PC-9 (cell line): ENCODE results near the gene IGFBP2. TPM values are rescaled to one million over a fixed set of nuclear protein-coding genes. Genes with fewer than 3 reads are reported as not detected.

Experiments used
- BruUV-seq: library from RNA; stranded (reverse); fragments of 400-500 nt; replicated peaks from 2 replicates; lab custom pipeline; 2021; lab: Mats Ljungman, UMichigan
- CTCF ChIA-PET: fragments of 300-600 bp; sonication (Branson Sonifier 250); formaldehyde crosslinking; loops from one replicate; lab custom pipeline; 2022; ENCODE audit warnings: antibody characterized with exemption; lab: Charles Lee
- POLR2A ChIA-PET: fragments of 300-600 bp; sonication (Branson Sonifier 250); formaldehyde crosslinking; loops from one replicate; lab custom pipeline; 2022; ENCODE audit warnings: antibody characterized with exemption; ENCODE audit not compliant: unreplicated experiment; lab: Charles Lee
- DNase-seq, 2 experiments: peaks; one replicate each; pipeline versions ENCODE4 v3.0.0 to v3.0.0-alpha.2; 2015 to 2022; ENCODE audit warnings: mixed read lengths in 1 of 2
- H2AFZ ChIP-seq: fragments of 200-600 bp; sonication (generic); 2 replicates; pipeline ENCODE4 v1.8.1; 2017; ENCODE audit warnings: antibody characterized with exemption
- H3F3A ChIP-seq: fragments of 200-600 bp; sonication (generic); 2 replicates; pipeline ENCODE4 v1.8.1; 2017; ENCODE audit warnings: antibody characterized with exemption, mild to moderate bottlenecking, low read depth; ENCODE audit not compliant: insufficient read depth
- H3K27ac ChIP-seq: fragments of 200-600 bp; sonication (generic); 2 replicates; pipeline ENCODE4 v1.6.1; 2016; ENCODE audit warnings: mixed run types
- H3K27me3 ChIP-seq: fragments of 200-600 bp; sonication (generic); 2 replicates; pipeline ENCODE4 v1.6.1; 2016; ENCODE audit warnings: low read depth, mixed run types; ENCODE audit not compliant: insufficient read depth
- H3K36me3 ChIP-seq: fragments of 200-600 bp; sonication (generic); 2 replicates; pipeline ENCODE4 v1.6.1; 2016; ENCODE audit warnings: low read depth, mixed run types
- H3K4me1 ChIP-seq: fragments of 200-600 bp; sonication (generic); replicated peaks from 2 replicates; pipeline ENCODE4 v1.6.1; 2016; ENCODE audit warnings: mixed run types; ENCODE audit not compliant: insufficient read depth
- H3K4me2 ChIP-seq: fragments of 200-600 bp; sonication (generic); 2 replicates; pipeline ENCODE4 v1.6.1; 2017; ENCODE audit warnings: mixed run types
- H3K4me3 ChIP-seq: fragments of 200-600 bp; sonication (generic); 2 replicates; pipeline ENCODE4 v1.6.1; 2016; ENCODE audit warnings: mixed run types
- H3K79me2 ChIP-seq: fragments of 200-600 bp; sonication (generic); 2 replicates; pipeline ENCODE4 v1.6.1; 2017; ENCODE audit warnings: low read depth, mixed run types
- H3K9me2 ChIP-seq: fragments of 200-600 bp; sonication (generic); 2 replicates; pipeline ENCODE4 v1.8.1; 2017; ENCODE audit warnings: mild to moderate bottlenecking; ENCODE audit not compliant: insufficient read depth
- H3K9me3 ChIP-seq: fragments of 200-600 bp; sonication (generic); 2 replicates; pipeline ENCODE4 v1.8.1; 2016; ENCODE audit warnings: low read depth; ENCODE audit not compliant: insufficient read depth
- H4K20me1 ChIP-seq: fragments of 200-600 bp; sonication (generic); 2 replicates; pipeline ENCODE4 v1.8.1; 2017; ENCODE audit not compliant: insufficient read depth
- CTCF ChIP-seq: fragments of 200-600 bp; sonication (generic); conservative IDR thresholded peaks from 2 replicates; pipeline ENCODE4 v1.6.1; 2017; ENCODE audit warnings: mixed run types, antibody characterized with exemption, mild to moderate bottlenecking, moderate library complexity
- EZH2 ChIP-seq: fragments of 200-600 bp; sonication (generic); IDR thresholded peaks from 2 replicates; pipeline ENCODE4 v1.8.0; 2017; ENCODE audit warnings: antibody characterized with exemption, low read depth
- intact Hi-C: fragments of 100-400 bp; cut with micrococcal nuclease; formaldehyde crosslinking; loops from one replicate; pipeline ENCODE4 v1.10.0; 2022; ENCODE audit not compliant: unreplicated experiment
- total RNA-seq: library from RNA; stranded (reverse); gene quantifications from 2 replicates; pipeline ENCODE4 v1.2.3, GENCODE V29; 2021

IGFBP2 gene
- total RNA-seq, 1 experiment from 2014 or later, result 106 TPM

- H3K9me2 ChIP-seq, result no peaks in the 10 kb centered on the region
- H3K27me3 ChIP-seq, result no peaks in the 10 kb centered on the region
- H3F3A ChIP-seq, result peaks cover 6% of the 10 kb centered on the region; the same call in 1 of the 2 replicates
- ChIA-PET CTCF (interaction anchor here (0.6 kb wide), 1 partner anchor 52 kb away, joined by 5 read pairs; no protein-coding TSS in a partner anchor), POLR2A (interaction anchor here (0.6 kb wide), 1 partner anchor 136 kb away, joined by 3 read pairs; no protein-coding TSS in a partner anchor)
- H3K4me1 ChIP-seq, result peaks cover 42% of the 10 kb centered on the region
- peak overlapping the region; percentile 59 for H3K4me2 ChIP-seq
- H3K36me3 ChIP-seq, result no peaks in the 10 kb centered on the region
- no peaks in the 10 kb centered on the region for H3K9me3 ChIP-seq
- 0 out of 2 replicates have a peak overlapping the region, but pooled peaks have one; percentile 60 for H2AFZ ChIP-seq
- H4K20me1 ChIP-seq, result no peaks in the 10 kb centered on the region
- TSS peak; percentile 44 for BruUV-seq
- H3K27ac ChIP-seq, result no peak overlapping the region
- intact Hi-C loops, result loop anchor here (5.0 kb wide), 1 partner anchor 92 kb away; no protein-coding TSS in a partner anchor
- H3K79me2 ChIP-seq, result peaks cover 21% of the 10 kb centered on the region
- no peak for DNase-seq
- TF ChIP-seq CTCF (no peak), EZH2 (no peak)
- peak overlapping the region; percentile 56 for H3K4me3 ChIP-seq
Measured at GRCh38 chr2:216634370-216635148, 1.3 kb downstream of the IGFBP2 start.

GRCh38 chr2:216635171-216635570 is 2.0 kb downstream of the IGFBP2 start:
- H3K4me2 ChIP-seq, result peak overlapping the region; percentile 59

More at GRCh38 chr2:216635171-216635570, 2.0 kb downstream of the IGFBP2 start:
- BruUV-seq, result no TSS peak
- H3K36me3 ChIP-seq, result no peaks in the 10 kb centered on the region
- intact Hi-C loops, result no loop called here
- no peak overlapping the region for H2AFZ ChIP-seq
- no peak for DNase-seq
- no peaks in the 10 kb centered on the region for H3K27me3 ChIP-seq
- TF ChIP-seq CTCF (no peak), EZH2 (no peak)
- ChIA-PET POLR2A (no interaction called here), CTCF (interaction anchor here (0.6 kb wide), 1 partner anchor 52 kb away, joined by 5 read pairs; no protein-coding TSS in a partner anchor)
- no peaks in the 10 kb centered on the region for H3K9me3 ChIP-seq
- H3F3A ChIP-seq, result peaks cover 6% of the 10 kb centered on the region; the same call in 1 of the 2 replicates
- H3K4me1 ChIP-seq, result peaks cover 42% of the 10 kb centered on the region
- no peaks in the 10 kb centered on the region for H3K9me2 ChIP-seq
- H4K20me1 ChIP-seq, result no peaks in the 10 kb centered on the region
- peaks cover 24% of the 10 kb centered on the region for H3K79me2 ChIP-seq
- no peak overlapping the region for H3K27ac ChIP-seq
- H3K4me3 ChIP-seq, result peak overlapping the region; percentile 56; the same call in 1 of the 2 replicates
